HEK293 (cell line): ENCODE data around the gene ZCCHC3.

Experiments used
- CTCF ChIA-PET: fragments of 350-600 bp; formaldehyde crosslinking; extraction: SDS; loops from one replicate; lab custom pipeline; 2021; ENCODE audit warnings: antibody characterized with exemption; lab: Yijun Ruan, JAX
- POLR2A ChIA-PET: fragments of 300-600 bp; formaldehyde crosslinking; extraction: SDS; loops from one replicate; lab custom pipeline; 2020; ENCODE audit warnings: antibody characterized with exemption, inconsistent platforms; lab: Yijun Ruan, JAX
- H3K27ac ChIP-seq: fragments of 200-500 bp; sonication (Bioruptor generic); 2 replicates; pipeline ENCODE4 v1.5.1; 2014; ENCODE audit warnings: low read depth, low read length, control low read depth, inconsistent platforms; ENCODE audit errors: extremely low read depth
- H3K36me3 ChIP-seq, 2 experiments: fragments of 200-500 bp in 1 of 2; sonication (Bioruptor generic) in 1 of 2; 1 replicate in 1 of 2; 2 replicates in 1 of 2; pipeline ENCODE4 v1.5.1; 2014 to 2017; ENCODE audit warnings: inconsistent platforms in 2 of 2, low read length in 2 of 2; ENCODE audit not compliant: control insufficient read depth in 2 of 2, insufficient read depth in 1 of 2
- H3K4me1 ChIP-seq: fragments of 200-500 bp; sonication (Bioruptor generic); 2 replicates; pipeline ENCODE4 v1.5.1; 2014; ENCODE audit warnings: mild to moderate bottlenecking, low read length, inconsistent platforms; ENCODE audit not compliant: control insufficient read depth, insufficient read depth
- H3K4me3 ChIP-seq: 2 replicates; pipeline ENCODE4 v1.5.1; 2011; ENCODE audit warnings: low read depth, mild to moderate bottlenecking, control low read depth, low read length, moderate library complexity
- H3K9me3 ChIP-seq: fragments of 200-500 bp; sonication (Bioruptor generic); 2 replicates; pipeline ENCODE4 v1.5.1; 2014; ENCODE audit warnings: low read depth, low read length, inconsistent platforms; ENCODE audit not compliant: control insufficient read depth, insufficient read depth
- EGR2 ChIP-seq: fragments of 450-650 bp; formaldehyde crosslinking; IDR thresholded peaks from 2 replicates; pipeline ENCODE4 v1.5.1; 2016; ENCODE audit warnings: low read depth, missing biosample characterization, missing genetic modification characterization
- GLI2 ChIP-seq: fragments of 450-650 bp; formaldehyde crosslinking; IDR thresholded peaks from 2 replicates; pipeline ENCODE4; 2017; ENCODE audit warnings: missing biosample characterization, missing genetic modification characterization, low read depth, borderline replicate concordance
- GLIS1 ChIP-seq: fragments of 450-650 bp; formaldehyde crosslinking; IDR thresholded peaks from 2 replicates; pipeline ENCODE4 v1.5.1; 2016; ENCODE audit warnings: missing biosample characterization, missing genetic modification characterization
- GLIS2 ChIP-seq: fragments of 450-650 bp; formaldehyde crosslinking; IDR thresholded peaks from 2 replicates; pipeline ENCODE4 v1.5.1; 2016; ENCODE audit warnings: missing biosample characterization, missing genetic modification characterization
- IKZF3 ChIP-seq: fragments of 450-650 bp; IDR thresholded peaks from 2 replicates; pipeline ENCODE4 v1.5.0; 2018; ENCODE audit warnings: missing biosample characterization, mild to moderate bottlenecking, missing genetic modification characterization, moderate library complexity
- SETDB1 ChIP-seq: IDR thresholded peaks from one replicate; pipeline ENCODE4 v1.6.1; 2017; ENCODE audit warnings: mild to moderate bottlenecking, low read length, moderate library complexity, mixed read lengths; ENCODE audit not compliant: insufficient read length
- TRIM28 ChIP-seq: IDR thresholded peaks from 2 replicates; pipeline ENCODE4 v1.6.1; 2011; ENCODE audit warnings: low read length, control low read depth, borderline replicate concordance
- ZBTB17 ChIP-seq: fragments of 450-650 bp; formaldehyde crosslinking; IDR thresholded peaks from 2 replicates; pipeline ENCODE4 v1.5.1; 2016; ENCODE audit warnings: missing biosample characterization, missing genetic modification characterization
- ZBTB26 ChIP-seq: fragments of 450-650 bp; formaldehyde crosslinking; optimal IDR thresholded peaks from 2 replicates; pipeline ENCODE3; 2016; ENCODE audit warnings: missing biosample characterization, mild to moderate bottlenecking, missing genetic modification characterization
- ZBTB6 ChIP-seq: fragments of 450-650 bp; formaldehyde crosslinking; IDR thresholded peaks from 2 replicates; pipeline ENCODE4 v1.5.1; 2017; ENCODE audit warnings: missing biosample characterization, missing genetic modification characterization
- ZBTB8A ChIP-seq: fragments of 450-650 bp; formaldehyde crosslinking; IDR thresholded peaks from 2 replicates; pipeline ENCODE4 v1.5.1; 2016; ENCODE audit warnings: missing biosample characterization, missing genetic modification characterization
- ZFHX2 ChIP-seq: fragments of 450-650 bp; formaldehyde crosslinking; conservative IDR thresholded peaks from 2 replicates; pipeline ENCODE4 v1.5.1; 2016; ENCODE audit warnings: missing biosample characterization, missing genetic modification characterization
- ZFP3 ChIP-seq: fragments of 450-650 bp; formaldehyde crosslinking; IDR thresholded peaks from 2 replicates; pipeline ENCODE4 v1.5.1; 2016; ENCODE audit warnings: low read depth, missing biosample characterization, missing genetic modification characterization
- ZFP37 ChIP-seq: fragments of 450-650 bp; formaldehyde crosslinking; IDR thresholded peaks from 2 replicates; pipeline ENCODE4 v1.5.1; 2016; ENCODE audit warnings: missing biosample characterization, missing genetic modification characterization
- ZNF140 ChIP-seq: fragments of 450-650 bp; formaldehyde crosslinking; IDR thresholded peaks from 2 replicates; pipeline ENCODE4 v1.5.1; 2016; ENCODE audit warnings: missing biosample characterization, missing genetic modification characterization
- ZNF16 ChIP-seq: fragments of 450-650 bp; formaldehyde crosslinking; IDR thresholded peaks from 2 replicates; pipeline ENCODE4 v1.5.1; 2016; ENCODE audit warnings: low read depth, missing biosample characterization, missing genetic modification characterization
- ZNF324 ChIP-seq: fragments of 450-650 bp; formaldehyde crosslinking; IDR thresholded peaks from 2 replicates; pipeline ENCODE4 v1.5.1; 2016; ENCODE audit warnings: missing biosample characterization, missing genetic modification characterization
- ZNF366 ChIP-seq: fragments of 450-650 bp; formaldehyde crosslinking; conservative IDR thresholded peaks from 2 replicates; pipeline ENCODE4 v1.5.1; 2016; ENCODE audit warnings: missing biosample characterization, missing genetic modification characterization
- ZNF37A ChIP-seq: fragments of 450-650 bp; IDR thresholded peaks from 2 replicates; pipeline ENCODE4 v1.5.1; 2018; ENCODE audit warnings: missing biosample characterization, missing genetic modification characterization
- ZNF394 ChIP-seq: fragments of 450-650 bp; formaldehyde crosslinking; IDR thresholded peaks from 2 replicates; pipeline ENCODE4 v1.5.1; 2016; ENCODE audit warnings: missing biosample characterization, missing genetic modification characterization, mild to moderate bottlenecking, moderate library complexity, borderline replicate concordance
- ZNF423 ChIP-seq: fragments of 450-650 bp; formaldehyde crosslinking; IDR thresholded peaks from 2 replicates; pipeline ENCODE4 v1.5.1; 2016; ENCODE audit warnings: missing biosample characterization, missing genetic modification characterization
- ZNF433 ChIP-seq: fragments of 450-650 bp; formaldehyde crosslinking; IDR thresholded peaks from 2 replicates; pipeline ENCODE4 v1.5.1; 2016; ENCODE audit warnings: missing biosample characterization, missing genetic modification characterization, low read depth
- ZNF561 ChIP-seq: fragments of 450-650 bp; IDR thresholded peaks from 2 replicates; pipeline ENCODE4 v1.5.1; 2018; ENCODE audit warnings: missing biosample characterization, missing genetic modification characterization, borderline replicate concordance
- ZNF571 ChIP-seq: fragments of 450-650 bp; formaldehyde crosslinking; IDR thresholded peaks from 2 replicates; pipeline ENCODE4 v1.5.0; 2017; ENCODE audit warnings: missing biosample characterization, missing genetic modification characterization
- ZNF621 ChIP-seq: fragments of 450-650 bp; formaldehyde crosslinking; IDR thresholded peaks from 2 replicates; pipeline ENCODE4 v1.5.1; 2017; ENCODE audit warnings: missing biosample characterization, missing genetic modification characterization
- ZNF776 ChIP-seq: fragments of 450-650 bp; formaldehyde crosslinking; IDR thresholded peaks from 2 replicates; pipeline ENCODE4 v1.5.0; 2017; ENCODE audit warnings: missing biosample characterization, missing genetic modification characterization, borderline replicate concordance
- ZSCAN18 ChIP-seq: fragments of 450-650 bp; formaldehyde crosslinking; IDR thresholded peaks from 2 replicates; pipeline ENCODE4 v1.5.1; 2016; ENCODE audit warnings: missing biosample characterization, missing genetic modification characterization
- ZSCAN30 ChIP-seq: fragments of 450-650 bp; IDR thresholded peaks from 2 replicates; pipeline ENCODE4 v1.5.1; 2018; ENCODE audit warnings: missing biosample characterization, mild to moderate bottlenecking, missing genetic modification characterization, moderate library complexity
- ZSCAN5A ChIP-seq: fragments of 450-650 bp; formaldehyde crosslinking; IDR thresholded peaks from 2 replicates; pipeline ENCODE4 v1.5.1; 2016; ENCODE audit warnings: missing biosample characterization, missing genetic modification characterization

ZCCHC3 gene

GRCh38 chr20:346033-346639, 48.8 kb downstream of the ZCCHC3 start:
- peaks cover 12 to 13% of the 10 kb centered on the region in 2 experiments; a peak in 2 of 3 replicates for H3K36me3 ChIP-seq
- CTCF ChIA-PET, result interaction anchor here (0.6 to 2.9 kb wide), 7 partner anchors 9 to 300 kb away, joined by 3 to 26 read pairs (median 3); no protein-coding TSS in a partner anchor
- H3K4me1 ChIP-seq, result peaks cover 10% of the 10 kb centered on the region
- TF ChIP-seq ZNF621 (tag by site-specific recombination), result no peak
- POLR2A ChIA-PET, result interaction anchor here (0.7 to 2.9 kb wide), 6 partner anchors 9 to 198 kb away, joined by 3 to 23 read pairs (median 4); partner anchors contain the start of genes SOX12 and TRIB3
- peak overlapping the region; percentile 50 for H3K4me3 ChIP-seq
- no peaks in the 10 kb centered on the region for H3K9me3 ChIP-seq
- H3K27ac ChIP-seq, result peak overlapping the region; percentile 90

- Histone ChIP-seq H3K27ac (peak within 1 kb of the TSS; percentile 90), H3K9me3 (no peaks in the 10 kb centered on the region), H3K4me3 (peak within 1 kb of the TSS; percentile 50), H3K4me1 (peaks cover 10% of the 10 kb centered on the region), H3K36me3 (peaks cover 12 to 16% of the 10 kb centered on the region in 2 experiments; a peak in 2 of 3 replicates)
- POLR2A ChIA-PET, result interaction anchor here (0.5 to 2.9 kb wide), 25 partner anchors 9 to 392 kb away, joined by 3 to 23 read pairs (median 4); partner anchors contain the start of genes CSNK2A1, RBCK1, SOX12 and TRIB3
- CTCF ChIA-PET, result interaction anchor here (0.6 to 2.9 kb wide), 5 partner anchors 8 to 316 kb away, joined by 3 to 26 read pairs (median 4); no protein-coding TSS in a partner anchor
- TF ChIP-seq SETDB1, result no peak
- TF ChIP-seq ZNF571, result no peak
- no peak for TF ChIP-seq ZSCAN18 (tag by site-specific recombination)
- TF ChIP-seq ZFP37 (tag by site-specific recombination), result no peak
- 0 out of 2 replicates have a peak, but pooled peaks have one; percentile 5 for TF ChIP-seq EGR2
- TF ChIP-seq ZBTB26 (tag by site-specific recombination), result peak; percentile 25
- TF ChIP-seq ZBTB17, result peak; percentile 90
- TF ChIP-seq ZSCAN5A (tag by site-specific recombination), result 0 out of 2 replicates have a peak, but pooled peaks have one; percentile 59
- TF ChIP-seq ZNF394 (tag by site-specific recombination), result no peak; the same call in 1 of the 2 replicates
- peak; percentile 2; the same call in 1 of the 2 replicates for TF ChIP-seq ZFHX2 (tag by site-specific recombination)
- peak; percentile 68; the same call in 1 of the 2 replicates for TF ChIP-seq ZNF561 (tag by site-specific recombination)
- no peak for TF ChIP-seq ZNF423 (tag by site-specific recombination)
- no peak for TF ChIP-seq ZNF776 (tag by site-specific recombination)
- peak; percentile 50 for TF ChIP-seq GLIS1 (tag by site-specific recombination)
- no peak for TF ChIP-seq ZNF140 (tag by site-specific recombination)
- TF ChIP-seq TRIM28, result 0 out of 2 replicates have a peak, but pooled peaks have one; percentile 12
- TF ChIP-seq ZNF324 (tag by site-specific recombination), result no peak
- peak; percentile 66 for TF ChIP-seq ZBTB8A
- TF ChIP-seq ZNF433 (tag by site-specific recombination), result no peak
- no peak for TF ChIP-seq ZNF16
- no peak for TF ChIP-seq GLI2 (tag by site-specific recombination)
- peak; percentile 63 for TF ChIP-seq ZSCAN30 (tag by site-specific recombination)
- TF ChIP-seq IKZF3 (tag by site-specific recombination), result peak; percentile 75; the same call in 1 of the 2 replicates
- TF ChIP-seq GLIS2 (tag by site-specific recombination), result peak; percentile 93
- no peak for TF ChIP-seq ZFP3
- peak; percentile 72 for TF ChIP-seq ZBTB6 (tag by site-specific recombination)
- TF ChIP-seq ZNF37A (tag by site-specific recombination), result no peak
- peak; percentile 81 for TF ChIP-seq ZNF366
Measured at GRCh38 chr20:346640-347316, 49.4 kb downstream of the ZCCHC3 start, which contains the start of gene NRSN2. Gene NRSN2 (plus strand): TSS chr20:347111. CDS start chr20:349644, 2,533 bp downstream.
